A549 (cell line): ENCODE measurements around the gene ACTN2.

Source experiments
- CEBPB ChIP-seq, 2 experiments: fragments of >200 bp in 1 of 2; sonication (Bioruptor Twin) in 1 of 2; formaldehyde crosslinking in 1 of 2; IDR thresholded peaks; 2 replicates each; pipeline ENCODE4 v1.6.1; 2012 to 2016
- CTCF ChIP-seq: fragments of >200 bp; sonication (Bioruptor Twin); formaldehyde crosslinking; IDR thresholded peaks from 3 replicates; pipeline ENCODE4 v1.5.1; 2016

GRCh38 chr1:236716160-236716559 is 29.9 kb downstream of the ACTN2 start:
- TF ChIP-seq CTCF (no peak), CEBPB (IDR thresholded peaks at IDR 0.05) (no peak)
